Large intestine (tissue), 12 donors: ENCODE measurements around the gene NEBL. TPM values are rescaled to one million over a fixed set of nuclear protein-coding genes. Genes with fewer than 3 reads are reported as not detected.
"Not testable (repeated sequence)": the region's sequence is repeated elsewhere in the genome, so short reads cannot be mapped to it uniquely, and the experiment has no call there.

ENCODE experiments used
- DNase-seq, 2 donors: peaks; one replicate each; pipeline versions ENCODE4 v3.0.0 to v3.0.0-alpha.2; 2013
- H3K27ac ChIP-seq: one replicate; pipeline ENCODE4 v1.5.1; 2013; ENCODE audit warnings: low read length
- H3K27me3 ChIP-seq: 2 replicates; pipeline ENCODE4 v1.6.1; 2013; ENCODE audit warnings: low read length; ENCODE audit not compliant: control insufficient read depth, insufficient read depth
- H3K36me3 ChIP-seq: 2 replicates; pipeline ENCODE4 v1.6.1; 2013; ENCODE audit warnings: low read length; ENCODE audit not compliant: control insufficient read depth, insufficient read depth
- H3K4me1 ChIP-seq: one replicate; pipeline ENCODE4 v1.6.1; 2013; ENCODE audit warnings: low read length; ENCODE audit not compliant: control insufficient read depth, insufficient read depth
- H3K4me3 ChIP-seq: one replicate; pipeline ENCODE4 v1.5.1; 2013; ENCODE audit warnings: low read length
- H3K9me3 ChIP-seq: one replicate; pipeline ENCODE4 v1.6.1; 2013; ENCODE audit warnings: mild to moderate bottlenecking, low read depth, low read length, moderate library complexity; ENCODE audit not compliant: control insufficient read depth
- WGBS: methylation state at CpG from one replicate; pipeline ENCODE4 v1.1.5; 2013; ENCODE audit warnings: low lambda C conversion rate; ENCODE audit not compliant: insufficient coverage; 5-methylcytosine and 5-hydroxymethylcytosine counted together
- long read RNA-seq, 11 donors: transcript quantifications; one replicate each; lab custom pipeline, GENCODE V29; 2026
- polyA plus RNA-seq: library from polyadenylated mRNA; unstranded; fragments of 120-200 nt; gene quantifications from one replicate; pipeline ENCODE4 v1.2.1, GENCODE V29; 2013

Gene NEBL
- polyA plus RNA-seq: 3.3 TPM
- long read RNA-seq, donor 1: 0 reads
- long read RNA-seq, donor 2: 0 reads
- long read RNA-seq, donor 3: 0 reads
- long read RNA-seq, donor 4: 0 reads
- long read RNA-seq, donor 5, partial matches to known transcripts: 0 of 1 reads
- long read RNA-seq, donor 5, other reads (novel, unspliced or antisense): 0 of 1 reads
- long read RNA-seq, donor 6, partial matches to known transcripts: 0 of 1 reads
- long read RNA-seq, donor 6, other reads (novel, unspliced or antisense): 0 of 1 reads
- long read RNA-seq, donor 7: 0 reads
- long read RNA-seq, donor 8, partial matches to known transcripts: 0 of 3 reads
- long read RNA-seq, donor 8, other reads (novel, unspliced or antisense): 0 of 3 reads
- long read RNA-seq, donor 9: 0 reads
- long read RNA-seq, donor 10, partial matches to known transcripts: 0 of 1 reads
- long read RNA-seq, donor 10, other reads (novel, unspliced or antisense): 0 of 1 reads
- long read RNA-seq, donor 11, partial matches to known transcripts: 0 of 1 reads
- long read RNA-seq, donor 11, other reads (novel, unspliced or antisense): 0 of 1 reads

GRCh38 chr10:20897146-20897825, at the start of gene NEBL:
NEBL (minus strand) TSS chr10:20897311; CDS start chr10:20897205, 106 bp downstream.
- Histone ChIP-seq H3K4me1 (no peaks in the 10 kb centered on the region), H3K4me3 (no peak within 1 kb of the TSS), H3K36me3 (no peaks in the 10 kb centered on the region), H3K9me3 (no peaks in the 10 kb centered on the region), H3K27ac (no peak within 1 kb of the TSS), H3K27me3 (no peaks in the 10 kb centered on the region)
- WGBS: 100% methylated on average over 1 of the region's 2 CpGs
- no peak for DNase-seq

GRCh38 chr10:20945546-20946332, 48.6 kb upstream of the NEBL start:
- 96% methylated on average over 5 of the region's 9 CpGs for WGBS
- H3K27me3 ChIP-seq: no peaks in the 10 kb centered on the region
- no peak for DNase-seq
- H3K9me3 ChIP-seq: no peaks in the 10 kb centered on the region
- H3K27ac ChIP-seq: no peak overlapping the region
- H3K4me3 ChIP-seq: no peak overlapping the region
- H3K4me1 ChIP-seq: no peaks in the 10 kb centered on the region
- H3K36me3 ChIP-seq: no peaks in the 10 kb centered on the region

- Histone ChIP-seq H3K9me3 (no peaks in the 10 kb centered on the region), H3K36me3 (no peaks in the 10 kb centered on the region), H3K27ac (no peak overlapping the region), H3K4me1 (no peaks in the 10 kb centered on the region), H3K4me3 (no peak overlapping the region), H3K27me3 (no peaks in the 10 kb centered on the region)
- 100% methylated on average over 1 of the region's 7 CpGs for WGBS
- no peak for DNase-seq
Measured at GRCh38 chr10:20944789-20945502, 47.8 kb upstream of the NEBL start.

GRCh38 chr10:20939414-20939813, 42.3 kb upstream of the NEBL start:
- not testable (repeated sequence) for H3K9me3 ChIP-seq, DNase-seq, H3K27ac ChIP-seq, H3K36me3 ChIP-seq, H3K4me3 ChIP-seq, H3K27me3 ChIP-seq, H3K4me1 ChIP-seq
- no CpG with 5 or more reads among the region's 5 CpGs for WGBS

GRCh38 chr10:20936396-20936795, 39.3 kb upstream of the NEBL start:
- H3K27ac ChIP-seq: no peak overlapping the region
- H3K36me3 ChIP-seq: no peaks in the 10 kb centered on the region
- H3K9me3 ChIP-seq: no peaks in the 10 kb centered on the region
- H3K27me3 ChIP-seq: no peaks in the 10 kb centered on the region
- no peak for DNase-seq
- H3K4me3 ChIP-seq: no peak overlapping the region
- H3K4me1 ChIP-seq: no peaks in the 10 kb centered on the region

GRCh38 chr10:20935931-20936330, 38.8 kb upstream of the NEBL start:
- DNase-seq: no peak
- no peak overlapping the region for H3K27ac ChIP-seq
- 71% methylated on average over 2 of the region's 2 CpGs for WGBS
- H3K4me3 ChIP-seq: no peak overlapping the region
- no peaks in the 10 kb centered on the region for H3K27me3 ChIP-seq
- H3K9me3 ChIP-seq: no peaks in the 10 kb centered on the region
- H3K4me1 ChIP-seq: no peaks in the 10 kb centered on the region
- no peaks in the 10 kb centered on the region for H3K36me3 ChIP-seq

- 67% methylated on average over 1 of the region's 8 CpGs for WGBS
- no peaks in the 10 kb centered on the region for H3K9me3 ChIP-seq
- no peak for DNase-seq
Measured at GRCh38 chr10:20935301-20935700, 38.2 kb upstream of the NEBL start.

GRCh38 chr10:20933705-20934104, 36.6 kb upstream of the NEBL start:
- WGBS: no CpG with 5 or more reads among the region's 2 CpGs
- no peak for DNase-seq
- no peak overlapping the region for H3K27ac ChIP-seq
- H3K4me3 ChIP-seq: no peak overlapping the region
- H3K36me3 ChIP-seq: no peaks in the 10 kb centered on the region
- H3K4me1 ChIP-seq: no peaks in the 10 kb centered on the region
- no peaks in the 10 kb centered on the region for H3K27me3 ChIP-seq
- no peaks in the 10 kb centered on the region for H3K9me3 ChIP-seq

More at GRCh38 chr10:20935301-20935700, 38.2 kb upstream of the NEBL start:
- Histone ChIP-seq H3K27ac (no peak overlapping the region), H3K4me1 (no peaks in the 10 kb centered on the region), H3K27me3 (no peaks in the 10 kb centered on the region), H3K36me3 (no peaks in the 10 kb centered on the region), H3K4me3 (no peak overlapping the region)

- H3K4me3 ChIP-seq: no peak overlapping the region
- H3K4me1 ChIP-seq: no peaks in the 10 kb centered on the region
- DNase-seq: no peak
- H3K36me3 ChIP-seq: no peaks in the 10 kb centered on the region
- no peaks in the 10 kb centered on the region for H3K27me3 ChIP-seq
- H3K27ac ChIP-seq: no peak overlapping the region
- 88% methylated on average over 3 of the region's 5 CpGs for WGBS
- no peaks in the 10 kb centered on the region for H3K9me3 ChIP-seq
Measured at GRCh38 chr10:20932606-20933126, 35.6 kb upstream of the NEBL start.
